ENCODE measurements around the gene DCST2.

The DCST2 gene

DNA sequence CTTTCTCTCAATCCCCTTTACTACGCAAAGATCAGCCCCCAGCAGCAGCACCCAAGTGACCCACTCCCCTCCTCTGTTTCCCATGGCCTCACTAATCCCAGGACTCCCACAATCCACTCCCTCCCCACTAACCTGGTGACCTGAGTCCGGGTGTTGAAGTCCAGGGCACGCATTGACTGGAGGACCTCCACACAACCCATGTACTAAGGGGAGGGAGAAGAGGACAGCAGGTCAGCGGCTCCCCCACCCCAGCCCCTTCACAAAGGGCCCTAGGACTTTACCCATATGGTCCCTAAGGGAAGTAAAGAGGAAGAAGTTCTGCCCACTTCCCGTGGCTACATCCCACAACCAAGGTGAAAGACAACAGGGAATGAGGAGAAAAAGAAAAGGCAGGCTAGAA lies 64.3 kb downstream of the DCST2 start:
- DNase-seq (ENCODE audit: low read depth) = no peak
- no peak overlapping the region for H3K4me3 ChIP-seq (ENCODE audit: low read depth, low read length)
- TF ChIP-seq, protein P1, sequence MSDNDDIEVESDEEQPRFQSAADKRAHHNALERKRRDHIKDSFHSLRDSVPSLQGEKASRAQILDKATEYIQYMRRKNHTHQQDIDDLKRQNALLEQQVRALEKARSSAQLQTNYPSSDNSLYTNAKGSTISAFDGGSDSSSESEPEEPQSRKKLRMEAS (IDR thresholded peaks at IDR 0.05; ENCODE audit: low read depth, low read length) = no peak
- no peak for TF ChIP-seq POLR2A (IDR thresholded peaks at IDR 0.05; ENCODE audit: extremely low read depth, insufficient read length)
- TF ChIP-seq MYC (IDR thresholded peaks at IDR 0.05; ENCODE audit: low read depth, low read length) = no peak
- TF ChIP-seq, protein P2, sequence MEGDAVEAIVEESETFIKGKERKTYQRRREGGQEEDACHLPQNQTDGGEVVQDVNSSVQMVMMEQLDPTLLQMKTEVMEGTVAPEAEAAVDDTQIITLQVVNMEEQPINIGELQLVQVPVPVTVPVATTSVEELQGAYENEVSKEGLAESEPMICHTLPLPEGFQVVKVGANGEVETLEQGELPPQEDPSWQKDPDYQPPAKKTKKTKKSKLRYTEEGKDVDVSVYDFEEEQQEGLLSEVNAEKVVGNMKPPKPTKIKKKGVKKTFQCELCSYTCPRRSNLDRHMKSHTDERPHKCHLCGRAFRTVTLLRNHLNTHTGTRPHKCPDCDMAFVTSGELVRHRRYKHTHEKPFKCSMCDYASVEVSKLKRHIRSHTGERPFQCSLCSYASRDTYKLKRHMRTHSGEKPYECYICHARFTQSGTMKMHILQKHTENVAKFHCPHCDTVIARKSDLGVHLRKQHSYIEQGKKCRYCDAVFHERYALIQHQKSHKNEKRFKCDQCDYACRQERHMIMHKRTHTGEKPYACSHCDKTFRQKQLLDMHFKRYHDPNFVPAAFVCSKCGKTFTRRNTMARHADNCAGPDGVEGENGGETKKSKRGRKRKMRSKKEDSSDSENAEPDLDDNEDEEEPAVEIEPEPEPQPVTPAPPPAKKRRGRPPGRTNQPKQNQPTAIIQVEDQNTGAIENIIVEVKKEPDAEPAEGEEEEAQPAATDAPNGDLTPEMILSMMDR (IDR thresholded peaks at IDR 0.05; ENCODE audit: low read depth, low read length) = no peak

DNA sequence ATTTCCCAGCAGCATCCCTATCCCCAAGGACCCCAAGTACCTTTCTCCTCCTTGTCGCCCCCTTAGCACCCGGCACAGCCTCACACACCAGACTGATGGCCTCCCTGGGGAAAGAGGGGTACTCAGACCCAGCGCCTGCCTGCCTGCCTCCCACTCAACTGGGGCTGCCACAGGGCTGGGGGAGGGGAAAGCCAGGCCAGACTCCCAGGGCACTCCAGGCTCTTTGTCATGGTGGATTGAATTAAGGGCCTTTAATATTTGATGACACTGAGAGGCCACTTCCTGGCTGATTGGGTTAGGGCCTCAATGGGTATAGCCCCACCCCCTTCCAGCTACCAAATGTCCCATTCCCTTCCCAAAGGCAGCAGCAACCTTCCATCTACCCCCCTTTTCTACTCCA lies 64.8 kb downstream of the DCST2 start:
- no peak for DNase-seq (ENCODE audit: low read depth)
- TF ChIP-seq, protein P2 (IDR thresholded peaks at IDR 0.05; ENCODE audit: low read depth, low read length) = no peak
- TF ChIP-seq, protein P1 (IDR thresholded peaks at IDR 0.05; ENCODE audit: low read depth, low read length) = no peak
- TF ChIP-seq MYC (IDR thresholded peaks at IDR 0.05; ENCODE audit: low read depth, low read length) (no peak), POLR2A (IDR thresholded peaks at IDR 0.05; ENCODE audit: extremely low read depth, insufficient read length) (no peak)
- H3K4me3 ChIP-seq (ENCODE audit: low read depth, low read length) = no peak overlapping the region

Data from NB4 (cell line).